Measurements from ENCODE around the gene KLRC3.
"Not testable (repeated sequence)": the region's sequence is repeated elsewhere in the genome, so short reads cannot be mapped to it uniquely, and the experiment has no call there.

Gene KLRC3

DNA sequence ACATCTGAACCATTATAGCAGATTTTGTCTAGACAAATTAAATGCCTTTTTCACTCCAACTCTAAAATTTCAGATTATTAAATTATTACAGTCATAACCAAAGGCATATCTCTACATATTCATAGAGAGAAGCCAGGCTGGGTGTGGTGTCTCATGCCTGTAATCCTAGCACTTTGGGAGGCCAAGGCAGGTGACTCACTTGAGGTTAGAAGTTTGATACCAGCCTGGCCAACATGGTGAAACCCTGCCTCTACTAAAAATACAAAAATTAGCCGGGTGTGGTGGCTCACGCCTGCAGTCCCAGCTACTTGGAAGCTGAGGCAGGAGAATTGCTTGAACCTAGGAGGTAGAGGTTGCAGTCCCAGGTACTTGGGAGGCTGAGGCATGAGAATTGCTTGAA lies 41.7 kb downstream of the KLRC3 start:
- DNase-seq; in situ Hi-C loops (cut with MboI; ENCODE audit: low pct_unique_long_range_greater_than_20kb, low sequenced_read_pairs): not testable (repeated sequence)

GRCh38 chr12:10374624-10375018 lies 45.8 kb downstream of the KLRC3 start:
- in situ Hi-C loops (cut with MboI; ENCODE audit: low pct_unique_long_range_greater_than_20kb, low sequenced_read_pairs) = no loop called here
- no peak for DNase-seq

- in situ Hi-C loops (cut with MboI; ENCODE audit: low pct_unique_long_range_greater_than_20kb, low sequenced_read_pairs) = no loop called here
- peak; percentile 30 for DNase-seq
Observed at GRCh38 chr12:10372559-10372958, 47.8 kb downstream of the KLRC3 start.

GRCh38 chr12:10371893-10372535 lies 48.4 kb downstream of the KLRC3 start:
- in situ Hi-C loops (cut with MboI; ENCODE audit: low pct_unique_long_range_greater_than_20kb, low sequenced_read_pairs) = not testable (repeated sequence)
- peak; percentile 43 for DNase-seq

- in situ Hi-C loops (cut with MboI; ENCODE audit: low pct_unique_long_range_greater_than_20kb, low sequenced_read_pairs) = no loop called here
Observed at GRCh38 chr12:10369557-10370415, 50.6 kb downstream of the KLRC3 start.

GRCh38 chr12:10368206-10369171 lies 51.9 kb downstream of the KLRC3 start:
- in situ Hi-C loops (cut with MboI; ENCODE audit: low pct_unique_long_range_greater_than_20kb, low sequenced_read_pairs) = no loop called here

More at GRCh38 chr12:10369557-10370415, 50.6 kb downstream of the KLRC3 start:
- DNase-seq = no peak

DNA sequence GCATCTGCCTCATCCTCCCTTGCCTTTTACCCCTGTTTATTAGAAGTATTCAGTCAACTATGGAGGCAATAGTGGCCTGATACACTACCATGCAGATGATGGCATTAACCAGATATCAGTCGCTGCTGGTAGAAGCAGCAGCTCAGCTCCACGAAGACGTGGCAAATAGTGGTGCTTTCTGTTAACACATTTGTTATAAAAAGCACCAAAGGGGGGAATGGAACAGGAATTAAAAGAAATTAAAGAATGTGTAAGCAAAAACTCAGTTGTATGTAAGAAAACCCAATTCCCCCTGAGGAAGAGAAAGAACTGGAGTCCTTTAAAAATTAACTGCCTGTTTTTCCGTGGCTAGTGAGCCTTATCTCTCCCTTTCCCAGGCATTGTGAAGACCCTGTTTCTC lies 52.7 kb downstream of the KLRC3 start:
- in situ Hi-C loops (cut with MboI; ENCODE audit: low pct_unique_long_range_greater_than_20kb, low sequenced_read_pairs) = not testable (repeated sequence)

More at GRCh38 chr12:10368206-10369171, 51.9 kb downstream of the KLRC3 start:
- DNase-seq = no peak

DNA sequence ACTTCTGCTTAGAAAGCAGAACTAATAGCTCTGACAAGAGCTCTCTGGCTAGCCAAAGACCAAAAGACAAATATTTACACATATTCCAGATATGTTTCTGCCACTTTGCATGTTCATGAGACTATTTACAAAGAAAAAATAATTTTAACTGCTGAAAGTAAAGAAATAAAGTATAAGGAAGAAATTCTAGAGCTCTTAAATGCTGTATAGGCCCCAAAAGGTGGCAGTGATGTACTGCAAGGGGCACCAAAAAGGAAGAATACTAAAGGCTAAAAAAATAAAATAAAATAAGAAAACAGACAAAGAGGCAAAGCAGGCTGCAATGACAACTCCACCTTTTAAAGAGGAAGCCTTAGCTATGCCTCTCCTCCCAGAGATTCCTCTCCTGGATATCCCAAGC lies 53.5 kb downstream of the KLRC3 start:
- in situ Hi-C loops (cut with MboI; ENCODE audit: low pct_unique_long_range_greater_than_20kb, low sequenced_read_pairs) = no loop called here
- peak; percentile 60 for DNase-seq

More for the DNA sequence above, 52.7 kb downstream of the KLRC3 start:
- not testable (repeated sequence) for DNase-seq

GRCh38 chr12:10365696-10366405 lies 54.5 kb downstream of the KLRC3 start:
- DNase-seq = peak; percentile 15
- in situ Hi-C loops (cut with MboI; ENCODE audit: low pct_unique_long_range_greater_than_20kb, low sequenced_read_pairs) = no loop called here

DNA sequence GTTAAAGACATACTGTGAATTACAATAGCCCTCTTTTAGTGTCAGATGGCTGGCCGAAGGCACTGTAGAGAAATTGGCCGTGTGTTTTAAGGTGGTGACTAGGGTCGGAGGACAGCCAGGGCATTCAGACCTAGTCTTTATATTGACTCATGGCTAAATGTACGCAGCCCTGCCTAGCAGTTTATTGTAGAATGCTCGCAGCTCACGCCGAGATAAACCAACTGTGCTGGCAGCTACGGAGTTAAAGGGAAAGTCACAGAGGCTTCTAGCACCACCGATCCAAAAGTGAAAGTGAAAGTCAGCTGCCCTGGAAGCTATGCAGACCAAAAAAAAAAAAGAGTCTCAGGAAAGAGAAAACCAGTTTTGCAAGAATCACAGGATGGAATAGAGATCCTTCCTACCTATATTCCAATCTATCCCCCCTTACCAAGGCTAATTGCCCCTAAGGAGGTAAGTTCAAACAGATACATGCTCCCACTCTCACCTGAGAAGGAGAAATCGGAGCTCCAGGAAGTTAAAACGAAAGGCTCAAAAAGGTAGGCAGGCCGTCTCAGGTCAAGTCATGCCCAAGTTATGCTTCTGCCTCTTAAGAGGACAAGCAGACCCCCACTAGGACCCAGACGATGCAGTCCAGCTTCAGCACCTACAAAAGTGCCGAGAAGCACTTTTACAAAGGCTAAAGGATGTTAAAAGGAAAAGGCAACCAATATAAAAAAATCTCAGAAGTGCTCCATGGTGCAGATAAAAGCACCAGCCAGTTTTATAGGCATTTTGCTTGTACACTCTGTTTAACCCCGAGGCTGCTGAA lies 55.4 kb downstream of the KLRC3 start:
- peak; percentile 85 for DNase-seq
- in situ Hi-C loops (cut with MboI; ENCODE audit: low pct_unique_long_range_greater_than_20kb, low sequenced_read_pairs) = no loop called here

DNA sequence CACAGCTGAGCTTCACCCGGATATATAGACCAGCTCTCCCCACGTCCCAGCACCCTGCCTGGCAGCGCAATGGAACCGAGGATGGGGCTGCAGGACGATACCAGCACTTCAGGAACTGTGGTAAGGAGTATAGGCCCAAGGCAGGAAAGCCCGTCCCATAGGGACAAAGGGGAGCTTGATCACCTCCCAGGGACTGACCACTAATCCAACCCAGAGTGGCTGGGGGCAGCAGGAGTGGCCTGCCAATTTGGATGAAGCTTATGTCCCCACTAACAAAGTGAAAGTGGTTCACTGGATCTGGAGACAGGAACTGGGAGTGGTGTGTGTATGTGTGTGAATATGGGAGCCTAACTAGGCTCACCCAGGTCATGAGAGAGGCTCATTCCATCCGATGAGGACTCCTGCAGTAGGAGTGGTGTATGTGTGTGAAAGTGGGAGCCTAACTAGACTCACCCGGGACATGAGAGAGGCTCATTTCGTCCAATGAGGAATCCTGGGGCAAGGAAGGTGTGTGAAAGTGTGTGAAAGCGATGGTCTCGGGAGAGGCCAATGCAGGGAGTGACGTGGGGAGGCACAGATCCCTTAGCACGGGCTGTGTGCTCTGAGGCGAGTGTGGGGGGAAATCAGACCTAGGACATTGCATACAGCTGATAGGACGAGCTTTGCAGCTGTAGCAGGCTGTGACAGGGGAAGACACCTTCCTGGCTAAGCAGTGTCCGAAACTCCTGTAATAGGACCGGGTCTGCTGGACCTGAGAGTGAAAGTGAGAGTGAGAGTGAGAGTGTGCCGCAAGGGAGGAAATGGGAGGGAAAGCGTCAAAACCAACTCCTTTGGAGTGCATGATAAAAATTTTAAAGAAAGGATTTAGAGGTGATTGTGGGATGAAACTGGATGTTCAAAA lies 56.2 kb downstream of the KLRC3 start:
- in situ Hi-C loops (cut with MboI; ENCODE audit: low pct_unique_long_range_greater_than_20kb, low sequenced_read_pairs) = no loop called here
- DNase-seq = peak; percentile 53

- in situ Hi-C loops (cut with MboI; ENCODE audit: low pct_unique_long_range_greater_than_20kb, low sequenced_read_pairs) = no loop called here
Observed at GRCh38 chr12:10363658-10363913, 56.8 kb downstream of the KLRC3 start.

DNA sequence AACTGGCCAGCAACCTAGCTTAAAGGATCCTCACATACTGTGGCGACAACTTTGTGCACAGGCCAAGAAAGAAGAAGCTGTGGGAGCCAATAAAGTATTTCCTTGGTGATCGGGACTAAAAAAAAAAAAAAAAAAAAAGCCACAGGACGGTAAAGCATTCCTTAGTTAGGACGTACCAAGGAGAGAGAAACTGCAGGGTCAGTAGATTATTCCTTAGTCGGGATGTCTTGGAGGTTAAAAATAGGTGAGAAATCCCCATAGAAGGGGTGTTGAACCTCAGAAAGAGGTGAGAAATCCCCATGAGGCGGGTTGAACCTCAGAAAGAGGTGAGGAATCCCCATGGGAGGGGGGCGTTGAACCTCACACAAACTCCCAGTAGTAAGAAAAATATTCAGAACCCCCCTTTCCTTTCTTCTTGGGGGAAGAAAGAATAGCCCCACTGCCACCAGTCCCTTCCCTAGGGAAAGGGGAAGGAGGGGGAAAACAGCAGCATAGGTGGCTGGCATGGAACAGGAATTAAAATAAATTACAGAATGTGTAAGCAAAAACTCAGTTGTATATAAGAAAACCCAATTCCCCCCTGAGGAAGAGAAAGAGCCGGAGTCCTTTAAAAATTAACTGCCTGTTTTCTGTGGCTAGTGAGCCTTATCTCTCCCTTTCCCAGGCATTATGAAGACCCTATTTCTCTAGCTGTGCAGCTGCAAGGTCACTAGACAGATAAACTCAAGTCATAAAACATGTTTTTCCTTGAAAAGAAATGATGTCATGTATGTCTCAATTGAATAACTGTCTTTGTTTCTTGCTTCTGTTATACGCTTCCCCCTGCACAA lies 57.4 kb downstream of the KLRC3 start:
- peak; percentile 32 for DNase-seq
- in situ Hi-C loops (cut with MboI; ENCODE audit: low pct_unique_long_range_greater_than_20kb, low sequenced_read_pairs) = no loop called here

More at GRCh38 chr12:10363658-10363913, 56.8 kb downstream of the KLRC3 start:
- no peak for DNase-seq

GRCh38 chr12:10362325-10362724 lies 58.1 kb downstream of the KLRC3 start:
- in situ Hi-C loops (cut with MboI; ENCODE audit: low pct_unique_long_range_greater_than_20kb, low sequenced_read_pairs) = no loop called here

More at GRCh38 chr12:10362325-10362724, 58.1 kb downstream of the KLRC3 start:
- peak; percentile 21 for DNase-seq
